ENCODE data around the gene TFAP2E.

Gene TFAP2E

DNA sequence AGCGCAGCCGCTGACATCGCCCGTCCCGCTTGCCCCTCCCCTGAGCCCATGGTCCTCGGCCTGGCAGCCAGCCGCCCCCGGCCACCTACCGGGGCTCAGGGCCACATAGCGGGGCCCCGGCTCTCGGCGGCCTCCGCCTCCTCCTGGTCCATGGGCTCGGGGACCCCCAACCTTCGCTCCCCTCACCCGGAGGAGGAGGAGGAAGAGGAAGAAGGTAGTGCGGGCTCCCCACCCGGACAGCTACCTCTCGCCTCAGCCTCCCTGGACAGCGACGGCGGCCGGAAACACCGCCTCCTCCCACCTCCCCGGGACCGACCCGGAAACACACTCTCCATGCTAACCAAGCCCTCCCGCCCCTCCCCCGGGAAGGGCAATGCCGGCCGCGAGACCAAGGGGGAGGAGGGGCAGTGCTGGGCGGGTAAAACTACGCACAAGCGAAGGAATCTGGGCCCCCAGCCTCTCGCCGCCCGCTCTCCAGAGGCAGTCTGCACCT, 15.9 kb upstream of the TFAP2E start, which contains the start of gene KIAA0319L:
KIAA0319L (minus strand) TSS at position 286 of the 493 bp plus-strand sequence. CDS start 2,912 bp downstream, outside the sequence.
- DNase-seq (ENCODE audit: low spot score): peak; percentile 92

DNA sequence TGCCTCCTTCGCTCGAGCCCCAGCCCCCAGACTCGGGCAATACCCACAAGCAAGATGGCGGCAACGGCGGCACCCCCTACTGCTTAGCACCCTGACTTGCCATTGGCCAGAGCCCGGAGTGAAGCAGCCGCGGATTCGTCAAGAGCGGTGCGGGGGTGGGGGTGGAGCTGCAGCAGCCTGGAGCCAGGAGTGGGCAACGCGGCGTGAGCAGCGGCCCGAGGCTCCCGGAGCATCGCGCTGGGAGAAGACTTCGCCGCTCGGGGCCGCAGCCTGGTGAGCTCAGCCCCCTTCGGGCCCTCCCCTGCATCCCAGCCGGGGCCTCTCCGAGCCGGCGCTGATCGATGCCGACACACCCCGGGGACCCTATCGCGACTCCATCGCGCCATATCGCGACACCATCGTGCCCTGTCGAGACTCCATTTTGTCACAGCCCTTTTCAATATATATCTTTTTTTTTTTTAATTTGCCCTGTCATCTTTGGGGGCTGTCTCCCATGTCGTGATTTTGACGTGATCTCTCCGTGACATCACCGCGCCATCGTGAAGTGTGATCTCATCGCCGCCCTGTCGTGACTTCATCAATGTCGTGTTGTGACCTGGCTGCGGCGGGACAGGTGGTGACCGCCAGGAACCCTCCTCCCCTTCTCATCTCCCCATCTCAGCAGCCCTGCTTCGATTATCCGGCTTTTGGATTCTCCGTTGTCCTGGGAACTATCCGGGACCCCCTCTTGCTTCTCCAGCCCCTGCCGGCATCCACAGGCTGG, 15.3 kb upstream of the TFAP2E start, which contains the start of gene NCDN:
NCDN (plus strand) TSS at position 189 of the 763 bp plus-strand sequence; CDS start at position 581, 392 bp downstream.
- peak; percentile 98 for DNase-seq (ENCODE audit: low spot score)

DNA sequence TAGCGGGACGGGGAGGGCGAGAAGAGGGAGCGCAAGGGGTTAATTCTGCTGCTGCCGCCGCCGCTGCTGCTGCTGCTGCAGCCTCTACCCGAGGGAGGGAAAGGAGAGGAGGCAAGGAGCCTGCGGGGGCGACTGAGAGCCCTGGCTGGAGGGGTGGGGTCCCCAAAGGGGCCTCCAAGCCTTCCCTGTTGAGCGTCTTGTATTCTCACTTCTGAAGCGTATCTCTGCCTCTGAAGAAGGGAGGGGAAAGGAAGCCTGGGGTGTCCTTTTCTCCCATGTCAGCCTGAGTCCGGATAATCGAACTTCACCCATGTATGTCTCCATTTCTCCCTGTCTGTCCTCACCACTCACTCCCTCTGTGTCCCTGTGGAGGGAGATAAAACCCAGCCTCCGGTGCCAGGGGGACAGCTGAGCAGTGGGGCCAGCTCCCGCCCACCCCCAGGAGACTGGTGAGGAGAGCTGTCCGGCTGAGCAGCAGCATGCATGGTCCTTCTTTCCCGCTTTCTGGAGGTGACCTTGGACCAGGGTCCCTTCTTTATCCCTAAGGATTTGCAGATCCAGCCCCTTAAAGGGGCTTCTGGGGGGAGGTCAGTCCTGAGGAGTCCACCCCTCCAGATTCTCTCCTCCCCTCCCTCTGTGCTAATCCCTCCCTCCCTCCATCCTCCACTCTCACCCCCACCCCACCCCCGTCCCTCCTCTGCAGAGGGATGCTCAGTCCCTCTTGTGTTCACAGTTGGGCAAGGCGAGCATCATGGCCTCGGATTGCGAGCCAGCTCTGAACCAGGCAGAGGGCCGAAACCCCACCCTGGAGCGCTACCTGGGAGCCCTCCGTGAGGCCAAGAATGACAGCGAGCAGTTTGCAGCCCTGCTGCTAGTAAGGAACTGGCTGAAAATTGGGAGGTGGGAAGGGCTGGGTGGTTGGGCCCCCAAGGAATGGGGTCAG, 14.5 kb upstream of the TFAP2E start:
- DNase-seq (ENCODE audit: low spot score): peak; percentile 42

DNA sequence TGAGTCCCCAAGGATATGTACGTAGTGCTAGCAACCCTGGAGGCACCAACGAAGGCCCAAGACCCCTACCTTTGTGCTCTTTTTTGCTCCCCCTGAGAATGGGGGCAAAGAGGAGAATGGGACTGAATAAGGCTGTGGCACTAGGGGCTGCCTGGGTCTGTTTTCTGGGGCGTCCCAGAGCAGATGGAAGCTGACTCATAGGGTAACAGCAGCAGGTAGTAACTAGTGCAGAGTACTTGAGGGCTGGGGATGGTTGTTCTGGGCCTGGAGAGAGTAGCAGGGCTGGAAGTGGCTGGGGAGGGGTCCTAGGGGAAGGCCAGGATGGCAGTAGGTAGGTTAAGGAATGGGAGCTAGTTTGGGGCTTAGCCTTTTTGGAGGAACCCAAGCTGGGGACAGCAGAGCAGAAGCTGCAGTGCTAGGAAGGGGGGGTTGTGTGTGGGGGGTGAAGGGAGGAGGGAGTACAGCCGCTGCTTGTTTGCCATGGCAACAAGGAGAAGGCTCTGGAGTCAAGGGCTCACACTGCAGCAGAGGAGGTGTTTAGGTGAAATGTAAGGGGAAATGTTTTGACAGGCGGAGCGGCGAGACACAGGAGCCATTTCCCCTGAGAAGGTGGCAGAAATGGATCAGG, 13.7 kb upstream of the TFAP2E start:
- DNase-seq (ENCODE audit: low spot score): peak; percentile 26

DNA sequence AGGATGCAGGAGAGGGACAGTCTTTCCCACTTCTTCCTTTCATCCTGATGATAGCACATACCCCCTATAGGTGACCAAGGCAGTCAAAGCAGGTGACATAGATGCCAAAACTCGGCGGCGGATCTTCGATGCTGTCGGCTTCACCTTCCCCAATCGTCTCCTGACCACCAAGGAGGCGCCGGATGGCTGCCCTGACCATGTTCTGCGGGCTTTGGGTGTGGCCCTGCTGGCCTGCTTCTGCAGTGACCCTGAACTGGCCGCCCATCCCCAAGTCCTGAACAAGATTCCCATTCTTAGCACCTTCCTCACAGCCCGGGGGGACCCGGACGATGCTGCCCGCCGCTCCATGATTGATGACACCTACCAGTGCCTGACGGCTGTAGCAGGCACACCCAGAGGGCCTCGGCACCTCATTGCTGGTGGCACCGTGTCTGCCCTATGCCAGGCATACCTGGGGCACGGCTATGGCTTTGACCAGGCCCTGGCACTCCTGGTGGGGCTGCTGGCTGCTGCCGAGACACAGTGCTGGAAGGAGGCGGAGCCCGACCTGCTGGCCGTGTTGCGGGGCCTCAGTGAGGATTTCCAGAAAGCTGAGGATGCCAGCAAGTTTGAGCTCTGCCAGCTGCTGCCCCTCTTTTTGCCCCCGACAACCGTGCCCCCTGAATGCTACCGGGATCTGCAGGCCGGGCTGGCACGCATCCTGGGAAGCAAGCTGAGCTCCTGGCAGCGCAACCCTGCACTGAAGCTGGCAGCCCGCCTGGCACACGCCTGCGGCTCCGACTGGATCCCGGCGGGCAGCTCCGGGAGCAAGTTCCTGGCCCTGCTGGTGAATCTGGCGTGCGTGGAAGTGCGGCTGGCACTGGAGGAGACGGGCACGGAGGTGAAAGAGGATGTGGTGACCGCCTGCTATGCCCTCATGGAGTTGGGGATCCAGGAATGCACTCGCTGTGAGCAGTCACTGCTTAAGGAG, 12.6 kb upstream of the TFAP2E start:
- DNase-seq (ENCODE audit: low spot score): peak; percentile 13

DNA sequence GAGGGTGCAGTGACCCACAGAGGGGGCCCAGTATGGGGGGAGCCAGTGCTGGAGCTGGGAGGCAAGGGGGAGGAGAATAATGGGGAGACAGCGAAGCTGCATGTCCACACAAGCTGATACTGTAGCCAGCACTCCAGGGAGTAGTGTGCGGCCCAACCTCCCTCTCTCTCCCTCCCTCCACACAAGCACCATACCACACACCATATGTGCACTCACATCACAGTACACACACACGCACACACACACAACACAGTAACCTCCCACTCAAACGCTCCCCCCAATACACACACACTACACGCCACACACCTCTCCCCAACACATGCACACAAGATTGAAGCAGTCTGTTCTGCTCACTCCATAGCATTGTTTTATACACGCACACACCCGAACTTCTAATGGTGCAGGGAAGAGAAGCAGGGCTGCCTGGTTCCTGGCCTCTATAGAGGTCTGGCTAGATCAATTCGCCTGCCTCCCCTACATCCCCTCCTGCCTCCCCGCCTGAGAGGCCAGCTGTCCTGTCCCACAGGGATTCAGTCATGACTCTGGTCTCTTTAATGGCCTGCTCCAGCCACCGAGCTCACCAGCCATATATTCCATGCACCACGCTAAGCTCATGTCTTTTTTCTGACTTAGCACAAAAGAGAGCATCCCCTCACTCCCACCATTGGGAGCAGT, 11.7 kb upstream of the TFAP2E start:
- DNase-seq (ENCODE audit: low spot score): no peak

DNA sequence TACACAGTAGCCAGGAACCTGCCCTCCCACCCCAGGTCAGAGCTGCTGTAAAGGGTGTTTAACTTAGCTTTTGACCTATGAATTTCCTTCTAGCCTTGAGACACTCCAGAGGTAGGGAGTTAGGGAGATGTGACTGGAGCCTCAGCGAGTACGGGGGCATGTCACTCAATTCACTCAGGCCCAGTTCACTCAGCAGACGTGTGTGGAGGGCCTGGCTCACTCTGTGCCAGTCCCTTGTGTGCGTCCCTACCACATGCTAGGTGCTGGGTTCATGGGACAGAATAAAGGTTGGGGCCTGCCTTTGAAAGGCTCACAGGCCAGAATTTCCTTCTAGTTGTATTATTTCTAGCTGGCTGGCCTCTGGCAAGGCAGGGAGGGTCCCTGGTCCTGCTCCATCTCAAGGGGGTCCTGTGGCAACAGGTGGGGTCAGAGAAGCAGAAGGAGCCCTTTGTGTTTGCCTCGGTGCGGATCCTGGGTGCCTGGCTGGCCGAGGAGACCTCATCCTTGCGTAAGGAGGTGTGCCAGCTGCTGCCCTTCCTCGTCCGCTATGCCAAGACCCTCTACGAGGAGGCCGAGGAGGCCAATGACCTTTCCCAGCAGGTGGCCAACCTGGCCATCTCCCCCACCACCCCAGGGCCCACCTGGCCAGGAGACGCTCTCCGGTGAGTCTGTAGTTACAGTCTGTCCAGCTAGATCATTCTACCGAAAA, 11.0 kb upstream of the TFAP2E start:
- no peak for DNase-seq (ENCODE audit: low spot score)

DNA sequence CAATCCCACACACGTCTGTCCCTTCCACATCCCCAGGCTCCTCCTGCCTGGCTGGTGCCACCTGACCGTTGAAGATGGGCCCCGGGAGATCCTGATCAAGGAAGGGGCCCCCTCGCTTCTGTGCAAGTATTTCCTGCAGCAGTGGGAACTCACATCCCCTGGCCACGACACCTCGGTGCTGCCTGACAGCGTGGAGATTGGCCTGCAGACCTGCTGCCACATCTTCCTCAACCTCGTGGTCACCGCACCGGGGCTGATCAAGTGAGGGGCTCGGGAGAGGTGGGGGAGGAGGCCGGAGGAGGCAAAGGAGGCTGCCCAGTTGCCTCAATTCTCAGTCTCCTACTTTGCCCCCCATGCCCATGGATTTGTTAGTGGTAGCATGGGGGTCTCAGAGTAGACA, 9.9 kb upstream of the TFAP2E start:
- no peak for DNase-seq (ENCODE audit: low spot score)

DNA sequence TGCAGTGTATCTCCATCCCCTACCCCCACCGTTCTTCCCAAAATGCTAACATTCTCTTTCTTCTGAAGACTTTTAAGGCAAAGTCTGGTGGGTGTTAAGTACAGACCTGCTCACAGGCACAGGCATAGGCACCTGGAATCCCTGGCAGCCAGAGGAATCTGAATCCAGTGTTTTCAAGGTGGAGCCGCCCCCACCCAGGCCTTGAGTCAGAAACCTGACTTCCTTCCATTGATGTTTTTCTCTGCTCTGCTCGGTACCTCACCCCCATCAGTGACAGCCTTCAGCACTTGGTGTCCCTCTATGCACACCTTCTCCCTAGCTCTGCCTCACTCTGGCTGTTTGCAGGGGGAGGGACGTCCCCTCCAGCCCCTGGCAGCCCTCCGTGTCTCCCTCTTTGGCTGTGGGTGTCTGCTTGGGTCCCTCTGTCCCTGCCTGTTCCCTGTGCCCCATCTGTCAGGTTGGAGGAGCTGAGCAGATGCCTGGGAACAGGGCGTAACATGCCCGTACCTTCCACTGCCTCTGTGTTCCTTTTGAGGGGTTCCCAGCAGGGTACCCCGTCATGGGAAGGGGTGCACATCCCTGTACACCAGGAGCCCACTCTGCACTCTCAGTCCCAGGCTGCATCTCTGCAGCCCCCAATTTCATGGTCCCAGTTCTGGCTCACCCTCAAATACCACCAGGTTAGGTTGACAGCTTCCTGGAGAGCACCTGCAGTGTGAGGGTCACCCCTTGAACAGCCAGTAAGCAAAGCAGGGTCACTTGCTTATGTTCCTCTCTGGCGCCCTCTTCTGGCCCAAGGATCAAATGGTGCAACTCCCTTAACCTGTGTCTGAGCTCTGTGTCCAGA, 8.9 kb upstream of the TFAP2E start:
- peak; percentile 86 for DNase-seq (ENCODE audit: low spot score)

DNA sequence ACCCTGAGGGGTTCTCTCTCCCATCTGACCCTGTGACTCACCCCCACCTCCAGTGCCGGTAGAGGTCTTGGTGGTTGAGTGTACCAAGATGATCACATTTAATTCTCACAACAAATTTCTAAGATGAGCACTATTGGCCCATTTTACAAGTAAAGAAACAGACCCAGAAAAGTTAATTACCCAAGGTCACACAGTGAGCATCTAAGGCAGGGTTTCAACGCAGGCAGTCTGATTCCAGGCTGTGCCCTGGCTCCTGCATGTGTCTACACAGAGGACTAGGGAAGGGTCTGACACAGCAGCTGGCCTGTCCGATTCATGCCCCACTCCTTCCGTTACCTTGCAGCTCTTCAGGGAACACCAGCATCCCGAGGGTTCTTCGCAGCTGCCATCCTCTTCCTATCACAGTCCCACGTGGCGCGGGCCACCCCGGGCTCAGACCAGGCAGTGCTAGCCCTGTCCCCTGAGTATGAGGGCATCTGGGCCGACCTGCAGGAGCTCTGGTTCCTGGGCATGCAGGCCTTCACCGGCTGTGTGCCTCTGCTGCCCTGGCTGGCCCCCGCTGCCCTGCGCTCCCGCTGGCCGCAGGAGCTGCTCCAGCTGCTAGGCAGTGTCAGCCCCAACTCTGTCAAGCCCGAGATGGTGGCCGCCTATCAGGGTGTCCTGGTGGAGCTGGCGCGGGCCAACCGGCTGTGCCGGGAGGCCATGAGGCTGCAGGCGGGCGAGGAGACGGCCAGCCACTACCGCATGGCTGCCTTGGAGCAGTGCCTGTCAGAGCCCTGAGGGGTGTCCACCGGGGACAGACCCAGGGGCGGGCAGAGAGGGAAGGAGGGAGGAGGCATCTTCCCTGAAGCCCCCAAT, 8.0 kb upstream of the TFAP2E start:
- DNase-seq (ENCODE audit: low spot score): no peak

DNA sequence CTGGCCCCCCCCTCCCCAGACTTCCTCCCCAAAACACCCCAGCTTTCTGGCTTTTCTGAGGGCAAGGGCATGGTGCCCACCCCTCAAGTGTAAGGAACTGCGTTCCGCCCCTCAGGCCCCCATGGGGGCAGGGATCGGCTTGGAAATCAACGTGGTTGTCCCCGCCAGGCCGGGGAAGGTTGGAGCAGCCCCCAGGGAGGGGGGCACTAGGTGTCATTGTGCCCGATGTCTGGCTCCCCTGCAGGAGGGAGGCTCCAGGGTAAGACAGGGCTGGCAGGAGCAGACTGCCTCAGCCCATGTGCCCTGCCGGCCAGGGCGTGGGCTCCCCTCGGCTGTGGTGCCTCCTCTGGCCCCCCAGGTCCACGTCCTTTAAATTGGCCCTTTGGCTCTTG, 7.4 kb upstream of the TFAP2E start:
- DNase-seq (ENCODE audit: low spot score): no peak

DNA sequence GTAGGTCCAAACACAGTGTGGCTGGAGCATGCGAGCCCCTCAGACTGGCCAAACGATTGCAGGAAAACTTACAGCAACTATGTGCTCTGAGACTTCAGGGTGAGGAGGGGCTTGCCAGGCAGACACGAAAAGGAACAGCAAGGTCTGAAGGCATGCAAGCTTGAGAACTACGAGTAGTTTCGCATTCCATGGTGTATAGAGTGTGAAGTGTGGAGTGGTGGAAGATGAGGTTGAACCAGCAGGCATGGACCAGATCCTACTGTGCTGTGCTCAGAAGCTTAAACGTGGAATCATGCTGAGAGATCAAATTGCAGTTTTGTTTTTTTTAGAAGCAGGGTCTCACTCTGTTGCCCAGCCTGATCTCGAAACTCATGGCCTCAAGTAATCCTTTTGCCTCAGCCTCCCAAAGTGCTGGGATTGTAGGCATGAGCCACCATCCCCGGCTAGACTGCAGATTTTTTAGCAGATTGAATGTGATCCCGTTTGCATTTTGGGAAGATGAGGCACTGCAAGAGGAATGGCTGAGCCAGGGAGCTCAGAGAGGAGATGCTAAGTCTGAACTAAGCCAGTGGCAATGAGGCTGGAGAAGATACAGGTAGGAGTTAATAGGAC, 5.1 kb upstream of the TFAP2E start:
- DNase-seq (ENCODE audit: low spot score): no peak

DNA sequence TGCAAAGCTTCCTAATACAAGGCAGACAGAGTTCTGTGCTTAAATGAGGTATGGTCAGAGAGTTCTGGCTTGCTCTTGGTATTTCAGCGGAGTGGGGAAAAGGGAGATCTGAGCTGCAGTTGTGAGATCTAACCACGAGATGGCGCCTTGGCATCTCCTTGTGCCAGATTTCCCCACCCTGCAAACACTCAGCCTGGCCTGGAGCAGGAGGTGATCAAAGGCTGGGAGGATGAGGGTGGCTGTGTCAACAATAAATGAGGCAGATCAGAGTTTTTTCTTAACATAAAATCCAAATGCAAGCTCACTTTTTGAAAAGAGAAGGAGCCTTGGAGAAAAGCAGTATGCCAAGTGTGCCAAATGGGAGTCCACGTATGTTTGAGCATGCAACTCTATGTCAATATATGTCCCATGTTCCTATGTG, 4.1 kb upstream of the TFAP2E start:
- DNase-seq (ENCODE audit: low spot score): peak; percentile 90

DNA sequence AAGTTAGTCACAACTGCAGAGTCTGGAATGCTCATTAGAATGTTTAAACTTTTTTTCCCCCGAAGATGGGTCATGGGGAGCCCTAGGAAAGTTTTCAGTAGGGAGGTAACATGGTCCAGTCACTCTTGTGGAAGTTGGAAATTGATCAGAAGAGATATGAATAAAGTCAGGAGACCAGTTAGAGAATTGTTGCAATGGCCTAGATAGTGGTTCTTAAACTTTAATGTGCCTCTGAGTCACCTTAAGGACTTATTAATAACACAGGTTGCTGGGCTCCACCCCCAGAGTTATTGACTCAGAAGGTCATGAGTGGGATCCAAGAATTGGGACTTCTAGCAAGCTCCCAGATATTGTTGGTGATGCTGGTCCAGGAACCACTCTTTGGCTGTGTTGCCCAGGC, 3.2 kb upstream of the TFAP2E start:
- DNase-seq (ENCODE audit: low spot score): peak; percentile 51

DNA sequence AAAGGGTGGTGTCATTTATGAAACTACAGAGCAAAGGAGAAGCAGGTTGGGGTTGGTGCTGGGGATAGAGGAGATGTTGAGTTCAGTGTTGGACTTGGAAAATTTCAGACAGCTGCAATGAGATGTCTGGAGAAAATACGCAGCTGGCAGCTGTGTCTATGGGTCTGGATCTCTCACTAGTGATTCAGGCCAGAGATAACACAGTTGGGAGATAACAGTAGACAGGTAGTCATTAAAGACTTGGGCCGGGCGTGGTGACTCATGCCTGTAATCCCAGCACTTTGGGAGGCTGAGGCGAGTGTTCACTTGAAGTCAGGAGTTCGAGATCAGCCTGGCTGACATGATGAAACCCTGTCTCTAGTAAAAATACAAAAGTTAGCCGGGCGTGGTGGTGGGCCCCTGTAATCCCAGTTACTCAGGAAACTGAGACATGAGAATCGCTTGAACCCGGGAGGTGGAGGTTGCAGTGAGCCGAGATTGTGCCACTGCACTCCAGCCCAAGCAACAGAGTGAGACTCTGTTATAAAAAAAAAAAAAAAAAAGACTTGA, 2.5 kb upstream of the TFAP2E start:
- no peak for DNase-seq (ENCODE audit: low spot score)

DNA sequence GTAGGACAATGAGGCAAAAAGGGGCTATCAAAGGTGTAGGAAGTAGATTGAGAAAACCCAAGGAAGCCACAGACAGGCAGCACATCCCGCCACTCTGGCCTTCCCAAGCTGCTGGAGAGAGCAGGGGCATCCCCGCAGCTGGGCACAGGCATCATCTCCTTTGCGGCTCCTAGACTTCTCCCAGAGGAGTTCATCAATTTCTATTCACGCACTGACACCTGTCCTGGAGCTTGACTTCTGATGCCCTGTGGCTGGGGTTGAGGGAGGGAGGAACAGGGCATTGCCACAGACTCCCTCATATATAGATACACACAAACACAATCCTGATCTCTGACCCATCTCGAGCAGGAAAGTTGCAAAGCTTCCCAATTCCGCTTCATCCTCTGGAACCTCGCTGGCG, 1.9 kb upstream of the TFAP2E start:
- peak; percentile 3 for DNase-seq (ENCODE audit: low spot score)

DNA sequence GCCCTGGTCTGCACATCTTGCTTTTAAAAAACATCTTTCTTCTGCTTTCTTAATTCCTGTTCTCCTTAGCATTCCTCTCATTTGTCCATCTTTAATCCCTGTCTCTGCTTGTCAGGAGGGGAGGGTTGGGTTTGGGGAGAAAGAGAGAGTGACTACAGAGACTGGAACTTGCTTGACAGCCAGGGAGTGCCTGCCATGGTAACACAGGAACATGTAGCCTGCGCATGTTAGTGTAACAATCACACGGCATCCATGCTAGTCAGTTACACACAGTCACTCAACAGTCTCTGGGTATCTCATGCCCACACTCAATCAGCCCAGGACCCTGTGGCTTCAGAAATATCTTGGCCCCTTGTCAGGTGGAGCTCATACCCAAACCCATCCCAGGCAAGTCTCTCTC, 818 bp upstream of the TFAP2E start:
- peak; percentile 55 for DNase-seq (ENCODE audit: low spot score)
